Hematopoietic multipotent progenitor cell treated with erythropoietin and hydrocortisone succinate and interleukin-3 and kit ligand, for 15 days (in vitro differentiated cells): ENCODE data around the gene PCDH11Y.
"Not testable (repeated sequence)": the region's sequence is repeated elsewhere in the genome, so short reads cannot be mapped to it uniquely, and the experiment has no call there.

Source experiments
- DNase-seq: peaks from one replicate; pipeline ENCODE4 v3.0.0-alpha.2; 2015; ENCODE audit warnings: low spot score

PCDH11Y gene

GRCh38 chrY:5000057-5000456, at the start of gene PCDH11Y:
PCDH11Y (plus strand) TSS chrY:5000296; CDS start chrY:5057100, 56,804 bp downstream.
- DNase-seq, result not testable (repeated sequence)

GRCh38 chrY:4967894-4968293, 32.2 kb upstream of the PCDH11Y start:
- DNase-seq, result not testable (repeated sequence)

- not testable (repeated sequence) for DNase-seq
These were observed 8.2 kb upstream of the PCDH11Y start for GRCh38 chrY:4991743-4992400.

GRCh38 chrY:4994892-4995291, 5.2 kb upstream of the PCDH11Y start:
- DNase-seq, result not testable (repeated sequence)

GRCh38 chrY:5002476-5003184, 2.5 kb downstream of the PCDH11Y start:
- not testable (repeated sequence) for DNase-seq

- DNase-seq, result not testable (repeated sequence)
These were observed 39.0 kb downstream of the PCDH11Y start for GRCh38 chrY:5038972-5039523.

- DNase-seq, result not testable (repeated sequence)
These were observed 82.9 kb downstream of the PCDH11Y start for GRCh38 chrY:5083017-5083416.

GRCh38 chrY:5182998-5183397, 182.9 kb downstream of the PCDH11Y start:
- DNase-seq, result not testable (repeated sequence)

- DNase-seq, result not testable (repeated sequence)
These were observed 215.0 kb downstream of the PCDH11Y start for GRCh38 chrY:5215116-5215515.

- DNase-seq, result not testable (repeated sequence)
These were observed 324.8 kb downstream of the PCDH11Y start for GRCh38 chrY:5324931-5325330.

- DNase-seq, result not testable (repeated sequence)
These were observed 342.1 kb downstream of the PCDH11Y start for GRCh38 chrY:5342220-5342619.

GRCh38 chrY:5543705-5544104, 543.6 kb downstream of the PCDH11Y start:
- DNase-seq, result not testable (repeated sequence)

GRCh38 chrY:5638589-5638988, 638.5 kb downstream of the PCDH11Y start:
- not testable (repeated sequence) for DNase-seq

GRCh38 chrY:5679265-5679664, 679.2 kb downstream of the PCDH11Y start:
- DNase-seq, result not testable (repeated sequence)

GRCh38 chrY:5708727-5709126, 708.6 kb downstream of the PCDH11Y start:
- DNase-seq, result not testable (repeated sequence)

- DNase-seq, result not testable (repeated sequence)
These were observed 709.8 kb downstream of the PCDH11Y start for GRCh38 chrY:5709788-5710381.

- not testable (repeated sequence) for DNase-seq
These were observed 761.3 kb downstream of the PCDH11Y start for GRCh38 chrY:5761403-5761802.

GRCh38 chrY:5776485-5776884, 776.4 kb downstream of the PCDH11Y start:
- not testable (repeated sequence) for DNase-seq
